GM18858 (cell line): ENCODE results near the gene IRGC.

Source experiments
- ATAC-seq: cut with Tn5 transposase; IDR thresholded peaks from one replicate; pipeline ENCODE4 v1.9.1; 2021; ENCODE audit not compliant: unreplicated experiment

The IRGC gene

DNA sequence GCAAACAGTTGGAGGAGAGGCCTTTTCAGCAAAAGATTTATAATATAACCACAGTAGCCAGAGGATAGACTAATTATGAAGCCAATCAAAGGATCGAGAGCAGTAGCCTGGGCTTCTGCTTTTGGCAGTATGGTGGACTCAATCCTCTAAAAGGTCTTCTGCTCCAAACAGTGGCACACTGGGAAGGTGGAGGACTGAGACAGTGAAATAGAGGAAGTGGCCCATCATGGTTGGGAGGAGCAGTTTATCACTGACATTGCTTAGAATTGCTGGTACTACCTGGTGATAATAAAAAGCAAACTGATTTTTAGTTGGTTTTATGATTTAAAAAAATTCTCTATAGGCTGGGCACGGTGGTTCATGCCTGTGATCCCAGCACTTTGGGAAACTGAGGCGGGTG lies 25.0 kb upstream of the IRGC start:
- no peak for ATAC-seq

GRCh38 chr19:43691755-43692154 lies 24.1 kb upstream of the IRGC start:
- no peak for ATAC-seq

GRCh38 chr19:43692385-43692784 lies 23.5 kb upstream of the IRGC start:
- ATAC-seq, result no peak

DNA sequence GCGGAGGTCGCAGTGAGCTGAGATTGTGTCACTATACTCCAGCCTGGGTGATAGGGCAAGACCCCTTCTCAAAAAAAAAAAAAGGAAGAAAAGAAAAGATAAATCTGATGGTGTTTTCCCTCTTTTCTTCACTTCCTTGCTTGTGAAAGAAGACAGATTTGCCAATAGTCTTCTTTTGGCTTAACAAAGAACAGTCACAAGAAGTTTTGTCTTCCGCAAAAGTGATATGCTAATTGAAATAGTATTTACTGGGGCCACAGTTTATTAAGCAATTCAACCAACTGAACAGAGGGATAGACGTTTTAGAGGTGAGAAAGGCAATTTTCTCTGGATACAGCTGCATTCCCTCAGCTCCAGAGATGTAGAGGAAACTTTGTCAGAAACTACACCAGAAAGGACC lies 23.0 kb upstream of the IRGC start:
- no peak for ATAC-seq

- no peak for ATAC-seq
These were observed 21.3 kb upstream of the IRGC start for GRCh38 chr19:43694553-43694952.

- ATAC-seq, result no peak
These were observed 19.7 kb upstream of the IRGC start for GRCh38 chr19:43695985-43696704.

GRCh38 chr19:43697295-43697694 lies 18.6 kb upstream of the IRGC start:
- ATAC-seq, result no peak

DNA sequence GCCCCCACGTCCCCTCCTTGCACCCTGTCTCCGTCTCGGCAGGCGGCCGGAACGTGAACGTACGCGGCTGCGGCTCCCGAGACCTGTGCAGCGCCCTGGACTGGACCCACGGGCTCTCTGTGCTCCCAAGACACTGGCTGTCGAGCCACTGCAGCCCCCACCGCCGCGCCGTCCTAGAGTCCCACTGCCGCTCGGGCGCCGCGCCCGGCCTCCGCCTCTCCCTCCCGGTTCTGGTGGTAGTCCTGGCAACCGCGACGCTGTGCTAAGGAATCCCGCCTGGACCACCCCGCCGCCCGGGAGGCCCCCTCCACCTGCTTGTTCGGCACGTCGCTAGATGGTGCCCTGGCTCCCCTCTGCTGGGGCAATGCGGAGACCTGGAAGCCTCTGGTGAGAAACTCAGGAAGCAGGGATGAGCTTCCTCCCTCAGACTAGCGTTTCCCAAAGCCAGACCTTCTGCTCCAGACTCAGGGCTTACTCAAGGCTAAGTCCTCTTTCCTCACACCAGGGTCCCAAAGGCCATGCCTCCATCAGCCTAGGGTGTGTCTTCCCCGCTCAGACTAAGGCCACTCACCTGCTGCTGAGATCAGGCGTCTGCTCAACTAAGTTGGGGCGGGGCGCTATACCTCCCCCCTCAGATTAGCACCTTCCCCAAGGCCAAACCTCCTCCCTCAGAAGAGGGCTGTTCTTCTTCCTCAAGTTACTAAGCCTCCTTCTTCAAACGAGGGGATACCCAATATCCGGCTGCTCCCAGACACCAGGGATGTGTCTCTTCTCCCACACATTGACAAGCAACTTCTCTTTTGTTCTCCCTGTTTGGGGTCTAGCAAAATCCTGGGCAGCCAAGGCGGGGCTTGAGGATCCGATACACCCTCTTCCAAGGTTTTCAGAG lies 16.1 kb upstream of the IRGC start:
- no peak for ATAC-seq

- ATAC-seq, result no peak
These were observed 15.4 kb upstream of the IRGC start for GRCh38 chr19:43700395-43701000.

GRCh38 chr19:43704002-43704705 lies 11.7 kb upstream of the IRGC start:
- no peak for ATAC-seq

DNA sequence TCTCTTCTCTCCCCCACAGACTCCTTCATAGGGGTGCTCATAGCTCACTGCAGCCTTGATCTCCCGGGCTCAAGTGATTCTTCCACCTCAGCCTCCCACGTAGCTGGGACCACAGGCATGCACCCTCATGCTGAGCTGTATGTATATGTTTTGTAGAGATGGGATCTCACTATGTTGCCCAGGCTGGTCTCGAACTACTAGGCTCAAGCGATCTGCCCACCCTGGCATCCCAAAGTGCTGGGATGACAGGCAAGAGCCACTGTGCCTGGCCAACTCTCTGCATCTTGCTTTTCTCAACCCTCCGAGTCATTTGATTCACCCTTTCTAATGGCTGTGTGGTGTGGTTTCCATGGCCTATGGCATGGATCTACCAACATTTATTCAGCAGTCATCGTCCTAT lies 10.1 kb upstream of the IRGC start:
- no peak for ATAC-seq

- no peak for ATAC-seq
These were observed 8.6 kb upstream of the IRGC start for GRCh38 chr19:43707158-43707712.

- ATAC-seq, result no peak
These were observed 7.2 kb upstream of the IRGC start for GRCh38 chr19:43708716-43709115.

- no peak for ATAC-seq
These were observed 4.0 kb upstream of the IRGC start for GRCh38 chr19:43711751-43712355.

DNA sequence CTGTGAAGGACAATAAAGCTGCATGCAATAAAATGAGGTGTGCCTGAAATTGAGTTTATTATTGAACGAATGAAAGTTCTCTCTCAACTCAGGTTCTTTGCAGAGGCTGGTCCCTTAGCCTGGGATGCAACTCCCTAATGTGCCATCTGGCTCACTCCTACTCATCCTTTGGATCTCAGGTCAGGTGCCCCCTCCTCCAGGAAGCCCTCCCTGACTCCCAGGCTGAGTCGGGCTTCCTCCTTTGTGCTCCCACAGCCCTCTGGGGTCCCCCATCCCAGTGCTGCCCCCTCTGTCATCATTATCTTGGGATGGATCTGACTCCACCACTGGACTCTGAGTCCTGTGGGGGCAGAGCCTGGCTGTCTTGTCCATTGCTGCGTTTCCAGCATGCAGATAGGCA lies 2.7 kb upstream of the IRGC start:
- ATAC-seq, result no peak

- ATAC-seq, result no peak
These were observed 2.9 kb downstream of the IRGC start for GRCh38 chr19:43718627-43719377.

GRCh38 chr19:43719378-43719868 lies 3.5 kb downstream of the IRGC start:
- no peak for ATAC-seq

DNA sequence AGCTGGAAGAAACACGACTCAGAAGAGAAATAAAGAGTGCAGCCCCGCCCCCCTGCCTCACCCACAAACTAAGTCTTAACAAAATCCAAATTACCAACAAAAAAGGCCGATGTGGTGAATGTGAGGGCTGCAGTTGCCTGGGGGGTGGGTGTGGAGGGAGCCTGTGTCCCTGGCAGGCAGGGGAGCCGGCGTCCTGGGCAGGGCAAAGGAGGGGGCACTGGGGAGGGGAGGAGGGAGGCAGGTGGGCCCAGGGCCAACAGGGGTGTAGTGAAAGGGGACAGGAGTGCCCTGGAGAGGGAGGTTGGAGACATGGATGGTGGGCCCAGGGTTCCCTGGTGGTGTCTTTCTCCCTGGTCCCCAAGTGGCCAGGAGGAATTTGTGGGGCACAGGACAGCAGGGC lies 4.0 kb downstream of the IRGC start:
- no peak for ATAC-seq

GRCh38 chr19:43720936-43721335 lies 5.1 kb downstream of the IRGC start:
- no peak for ATAC-seq
